GM18508 (cell line): Measurements from ENCODE around the gene SERGEF.

ENCODE experiments used
- ATAC-seq: cut with Tn5 transposase; IDR thresholded peaks from one replicate; pipeline ENCODE4 v1.9.1; 2021; ENCODE audit warnings: moderate number of reproducible peaks; ENCODE audit not compliant: insufficient read depth, unreplicated experiment

SERGEF gene

DNA sequence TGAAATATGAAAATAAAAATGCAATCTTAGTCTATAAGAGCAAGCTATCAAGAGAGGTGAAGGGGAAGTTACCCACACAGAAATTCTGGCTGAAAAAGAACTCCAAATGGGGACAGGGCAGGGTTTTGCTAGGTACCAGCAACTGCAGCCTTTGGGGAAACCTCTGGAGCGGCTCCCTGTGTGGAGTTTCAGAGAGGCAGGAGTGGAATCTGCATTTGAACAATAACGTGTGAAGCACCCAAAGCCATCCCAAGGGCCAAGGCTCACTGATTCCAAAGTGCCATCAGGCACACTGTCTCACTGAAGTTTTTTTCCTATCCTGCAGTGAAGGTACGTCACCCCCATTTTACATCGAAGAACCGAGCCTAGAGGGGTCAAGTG is 190.5 kb downstream of the SERGEF start:
- ATAC-seq, result no peak

- no peak for ATAC-seq
These were observed 191.0 kb downstream of the SERGEF start for GRCh38 chr11:17821648-17822400.

DNA sequence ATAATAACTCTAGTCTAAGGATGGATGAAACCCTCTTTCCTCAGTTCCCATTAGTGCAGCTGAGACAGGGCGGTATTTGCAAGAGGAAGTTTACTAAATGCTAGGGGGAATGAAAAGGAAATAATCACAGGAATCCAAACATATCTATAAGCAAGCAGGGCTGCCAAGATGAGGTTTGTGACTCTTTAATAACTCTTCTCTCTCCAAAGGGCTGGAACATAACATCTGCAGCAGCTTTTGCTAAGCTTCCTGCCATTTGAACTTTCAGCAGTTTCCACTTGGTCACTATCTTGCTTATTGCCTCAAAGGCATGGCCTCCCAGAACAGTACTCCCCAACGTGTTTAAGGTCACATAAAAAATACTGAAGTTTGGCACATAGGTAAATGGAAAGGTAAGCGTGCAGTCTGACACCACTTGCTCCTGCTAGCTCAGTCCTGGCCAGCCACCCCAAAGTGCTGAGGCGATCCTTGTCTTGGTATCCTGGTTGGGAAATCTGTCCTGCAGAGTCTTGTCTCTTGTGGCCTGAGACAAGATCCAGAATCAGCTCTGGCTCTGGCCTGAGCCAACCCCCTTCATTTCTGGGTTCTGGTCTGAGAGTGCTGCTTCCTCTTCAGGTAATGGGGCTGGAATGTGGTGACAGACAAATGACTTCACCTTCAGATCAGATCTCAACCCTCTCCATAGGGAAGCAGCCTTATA is 196.5 kb downstream of the SERGEF start:
- no peak for ATAC-seq

GRCh38 chr11:17814546-17814945 is 198.3 kb downstream of the SERGEF start:
- no peak for ATAC-seq

DNA sequence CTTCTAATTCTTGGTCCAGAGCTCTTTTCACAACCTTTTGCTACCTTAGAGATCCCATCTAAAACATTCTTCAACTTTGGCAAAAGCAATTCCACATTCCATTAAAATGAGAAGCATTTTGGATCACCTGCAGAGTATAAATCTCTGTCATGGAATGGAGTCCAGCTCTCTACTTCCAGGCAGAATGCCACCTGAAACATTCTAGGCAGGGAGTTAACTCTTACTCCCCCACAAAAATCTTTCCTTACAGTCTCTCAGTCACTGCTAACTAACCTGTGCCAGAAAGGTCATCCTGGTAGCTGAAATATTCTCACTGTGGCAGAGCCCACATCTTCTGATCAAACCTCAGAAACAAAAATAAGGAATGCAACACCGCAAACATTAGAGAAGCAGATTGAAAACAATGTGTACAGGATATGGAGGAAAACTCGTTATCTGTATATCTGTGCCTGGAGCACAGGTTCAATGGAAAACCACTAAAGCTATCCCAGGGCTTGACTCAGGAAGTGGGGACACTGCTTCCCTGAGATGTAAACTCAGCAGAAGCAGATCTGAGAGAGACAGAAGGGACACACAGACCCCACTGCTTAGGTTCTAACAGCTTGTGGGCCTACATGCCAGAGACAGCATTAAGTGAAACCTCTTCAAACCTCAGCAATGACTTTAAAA is 199.3 kb downstream of the SERGEF start:
- ATAC-seq, result no peak

GRCh38 chr11:17812865-17813187 is 200.0 kb downstream of the SERGEF start:
- ATAC-seq, result no peak

- no peak for ATAC-seq
These were observed 200.6 kb downstream of the SERGEF start for GRCh38 chr11:17812091-17812864.

DNA sequence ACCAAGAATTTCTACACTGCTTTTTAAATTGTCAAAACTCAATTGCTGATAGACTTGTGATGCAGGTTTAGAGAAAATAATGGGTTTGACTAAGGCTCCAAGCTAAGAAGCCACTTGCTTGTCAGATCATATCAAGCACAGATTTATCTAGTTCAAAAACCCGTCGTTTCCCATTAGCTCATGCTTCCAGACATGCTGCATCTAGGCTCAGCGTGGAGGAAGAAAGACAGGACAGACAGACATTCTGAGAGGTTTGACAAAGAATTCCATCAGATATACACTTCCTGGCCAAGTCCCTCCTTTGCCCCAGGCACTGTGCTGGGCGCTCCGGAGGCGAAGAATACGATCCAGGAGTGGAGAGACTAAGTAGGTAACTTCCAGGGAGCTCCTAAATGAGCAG is 201.5 kb downstream of the SERGEF start:
- ATAC-seq, result no peak

GRCh38 chr11:17810746-17811145 is 202.1 kb downstream of the SERGEF start:
- no peak for ATAC-seq

DNA sequence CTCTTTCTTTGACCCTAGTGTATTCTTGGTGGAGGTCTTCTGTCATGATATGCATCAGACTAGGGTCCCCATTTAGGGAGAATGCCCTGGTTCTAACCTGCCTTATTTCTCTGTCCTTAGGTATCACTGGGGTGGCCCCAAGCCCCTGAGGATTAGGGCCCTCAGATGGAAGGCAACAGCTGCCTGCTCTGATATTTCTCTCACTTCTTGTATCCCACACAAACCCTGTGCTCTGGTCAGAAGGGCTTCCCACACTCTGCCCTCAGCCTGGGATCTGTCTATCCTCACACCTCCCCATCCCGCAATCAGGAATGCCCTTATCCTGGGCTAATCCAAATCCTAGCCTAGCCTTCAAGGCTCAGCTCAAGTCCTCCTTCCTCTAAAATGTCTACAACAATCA is 202.8 kb downstream of the SERGEF start:
- ATAC-seq, result no peak

- no peak for ATAC-seq
These were observed 205.8 kb downstream of the SERGEF start for GRCh38 chr11:17807034-17807433.

GRCh38 chr11:17805873-17806272 is 207.0 kb downstream of the SERGEF start:
- ATAC-seq, result no peak

DNA sequence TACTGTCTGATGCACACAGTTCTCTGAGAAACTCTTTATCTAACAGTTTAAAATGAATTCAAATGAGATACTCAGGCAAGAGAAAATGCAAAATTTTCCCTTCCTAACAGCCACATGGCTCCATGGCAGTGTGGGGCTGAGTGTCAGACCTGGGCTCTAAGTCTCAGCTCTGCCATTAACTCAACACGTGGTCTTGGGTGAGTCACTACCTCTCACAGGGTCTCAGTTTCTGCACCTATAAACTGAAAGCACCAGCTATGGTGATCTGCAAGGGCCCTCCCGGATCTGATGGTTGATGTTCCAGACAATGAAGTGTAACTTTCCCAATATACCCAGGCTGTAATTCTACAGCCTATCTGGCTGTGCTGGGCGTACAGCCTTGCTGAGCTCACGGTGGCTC is 207.8 kb downstream of the SERGEF start:
- ATAC-seq, result no peak

- ATAC-seq, result no peak
These were observed 209.0 kb downstream of the SERGEF start for GRCh38 chr11:17803754-17804334.

DNA sequence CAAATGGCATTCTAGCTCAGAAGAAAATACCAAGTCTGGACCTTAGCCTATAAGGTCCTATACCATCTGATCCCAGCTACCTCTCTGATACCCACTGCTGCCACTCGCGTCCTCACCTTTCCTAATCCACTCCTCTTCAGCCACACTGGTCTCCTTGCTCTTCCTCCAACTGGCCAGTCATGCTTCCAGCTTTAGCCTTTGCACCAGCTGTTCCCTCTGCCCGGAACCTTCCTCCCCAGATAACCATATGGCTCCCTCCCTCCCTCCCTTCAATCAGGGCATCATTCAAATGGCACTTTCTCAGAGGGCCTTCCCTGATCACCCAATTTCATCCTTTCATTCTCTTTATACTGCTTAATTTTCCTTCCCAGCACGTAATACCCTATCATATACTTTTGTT is 210.4 kb downstream of the SERGEF start:
- ATAC-seq, result no peak

DNA sequence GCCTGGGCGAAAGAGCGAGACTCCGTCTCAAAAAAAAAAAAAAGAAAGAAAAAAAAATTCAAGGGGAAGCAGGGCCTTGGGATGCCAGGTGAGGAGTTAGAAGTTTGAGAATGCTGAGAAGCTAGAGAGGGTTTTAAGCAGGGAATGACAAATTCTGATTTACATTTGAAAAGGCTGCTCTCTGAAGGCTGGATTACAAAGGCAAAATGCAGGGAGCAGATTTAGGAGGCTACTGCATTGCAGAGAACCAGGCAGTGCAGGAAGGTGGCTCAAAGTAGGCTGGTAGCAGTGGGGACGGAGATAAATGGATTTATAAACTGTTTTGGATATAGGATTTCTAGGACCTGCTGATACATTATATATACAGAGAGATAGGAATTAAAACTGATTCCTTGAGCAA is 211.7 kb downstream of the SERGEF start:
- ATAC-seq, result no peak

- ATAC-seq, result no peak
These were observed 213.7 kb downstream of the SERGEF start for GRCh38 chr11:17799147-17799546.

DNA sequence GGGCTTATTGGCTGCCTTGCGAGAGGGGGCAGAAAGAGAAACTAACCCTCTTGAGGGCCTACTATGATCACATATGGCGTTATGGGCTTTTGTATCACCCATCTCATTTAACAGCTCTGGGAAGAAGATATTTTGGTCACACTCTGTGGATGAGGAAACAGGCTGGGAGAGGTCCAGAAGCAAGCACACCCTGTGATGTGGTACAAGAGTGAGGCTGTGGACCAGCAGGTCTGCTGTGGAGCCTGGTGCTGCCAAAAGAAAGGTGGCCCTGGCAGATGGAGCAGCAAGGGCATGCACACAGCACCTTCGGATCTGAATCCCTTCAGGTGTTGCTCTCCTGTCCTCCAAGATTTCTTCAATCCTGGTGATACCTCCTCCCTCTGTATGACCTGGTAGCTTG is 214.1 kb downstream of the SERGEF start:
- ATAC-seq, result no peak

DNA sequence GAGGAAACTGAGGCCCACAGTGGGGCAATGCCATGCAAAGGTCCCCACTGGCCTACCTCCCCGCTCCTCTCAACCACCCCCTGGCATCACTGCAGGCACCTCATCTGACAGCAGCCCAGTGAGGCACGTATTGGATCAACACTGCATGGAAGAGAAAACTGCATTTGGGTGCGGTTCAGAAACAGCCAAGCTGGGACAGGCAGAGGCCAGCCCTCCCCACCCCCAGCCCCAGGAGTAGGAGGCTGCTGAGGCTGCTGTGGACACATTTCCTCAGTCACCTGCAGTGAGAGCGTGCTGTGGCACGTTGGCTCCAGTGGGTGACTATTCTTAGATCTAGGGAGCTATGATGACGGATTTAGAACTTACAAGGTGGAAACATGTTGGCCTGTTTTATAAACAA is 214.6 kb downstream of the SERGEF start:
- ATAC-seq, result no peak

DNA sequence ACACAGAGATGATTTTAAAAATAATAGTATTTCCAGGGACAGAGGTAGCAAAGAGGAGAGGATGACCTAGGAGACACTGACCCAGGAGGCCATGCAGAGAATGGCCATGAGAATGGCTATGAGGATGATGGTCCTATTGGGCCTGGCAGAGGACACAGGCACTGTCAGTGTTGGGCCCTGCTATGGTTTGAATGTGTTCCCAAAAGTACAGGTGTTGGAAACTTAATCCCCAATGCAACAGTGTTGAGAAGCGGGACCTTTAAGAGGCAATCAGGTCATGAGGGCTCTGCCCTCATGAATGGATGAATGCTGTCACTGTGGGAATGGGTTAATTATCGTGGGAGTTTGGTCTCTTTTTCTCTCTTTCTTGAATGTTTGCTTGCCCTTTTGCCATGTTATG is 216.7 kb downstream of the SERGEF start:
- no peak for ATAC-seq

GRCh38 chr11:17794981-17795380 is 217.9 kb downstream of the SERGEF start:
- no peak for ATAC-seq
